Activated T-cell treated with anti-CD3 and anti-CD28 coated beads for 4 hours (primary cell): ENCODE results near the gene SLC26A5.
"Not testable (repeated sequence)": the region's sequence is repeated elsewhere in the genome, so short reads cannot be mapped to it uniquely, and the experiment has no call there.

ENCODE experiments used
- DNase-seq: peaks from one replicate; pipeline ENCODE4 v3.0.0-alpha.2; 2020

Gene SLC26A5

DNA sequence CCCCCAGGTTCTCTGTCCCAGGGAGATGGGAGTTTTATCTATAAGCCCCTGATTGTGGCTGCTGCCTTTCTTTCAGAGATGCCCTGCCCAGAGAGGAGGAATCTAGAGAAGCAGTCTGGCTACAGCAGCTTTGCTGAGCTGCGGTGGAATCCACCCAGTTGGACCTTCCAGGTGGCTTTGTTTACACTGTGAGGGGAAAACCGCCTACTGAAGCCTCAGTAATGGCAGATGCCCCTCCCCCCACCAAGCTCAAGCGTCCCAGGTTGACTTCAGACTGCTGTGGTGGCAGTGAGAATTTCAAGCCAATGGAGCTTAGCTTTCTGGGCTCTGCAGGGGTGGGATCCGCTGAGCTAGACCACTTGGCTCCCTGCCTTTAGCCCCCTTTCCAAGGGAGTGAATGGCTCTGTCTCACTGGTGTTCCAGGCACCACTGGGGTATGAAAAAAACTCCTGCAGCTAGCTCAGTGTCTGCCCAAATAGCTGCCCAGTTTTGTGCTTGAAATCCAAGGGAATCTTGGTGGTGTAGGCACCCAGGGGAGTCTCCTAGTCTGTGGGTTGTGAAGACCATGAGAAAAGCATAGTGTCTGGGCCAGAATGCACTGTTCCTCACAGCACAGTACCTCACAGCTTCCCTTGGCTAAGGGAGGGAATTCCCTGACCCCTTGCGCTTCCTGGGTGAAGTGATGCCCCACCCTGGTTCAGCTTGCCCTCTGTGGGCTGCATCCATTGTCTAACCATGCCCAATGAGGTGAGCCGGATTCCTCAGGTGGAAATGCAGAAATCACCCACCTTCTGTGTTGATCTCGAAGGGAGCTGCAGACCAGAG lies 40.0 kb downstream of the SLC26A5 start:
- DNase-seq: not testable (repeated sequence)

DNA sequence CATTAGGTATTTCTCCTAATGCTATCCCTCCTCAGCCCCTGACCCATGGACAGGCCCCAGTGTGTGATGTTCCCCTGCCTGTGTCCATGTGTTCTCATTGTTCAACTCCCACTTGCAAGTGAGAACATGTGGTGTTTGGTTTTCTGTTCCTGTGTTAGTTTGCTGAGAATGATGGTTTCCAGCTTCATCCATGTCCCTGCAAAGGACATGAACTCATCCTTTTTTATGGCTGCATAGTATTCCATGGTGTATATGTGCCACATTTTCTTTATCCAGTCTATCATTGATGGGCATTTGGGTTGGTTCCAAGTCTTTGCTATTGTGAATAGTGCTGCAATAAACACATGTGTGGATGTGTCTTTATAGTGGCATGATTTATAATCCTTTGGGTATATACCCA lies 46.3 kb downstream of the SLC26A5 start:
- DNase-seq: not testable (repeated sequence)

- DNase-seq: no peak
Observed at GRCh38 chr7:103398483-103399127, 47.4 kb downstream of the SLC26A5 start.

DNA sequence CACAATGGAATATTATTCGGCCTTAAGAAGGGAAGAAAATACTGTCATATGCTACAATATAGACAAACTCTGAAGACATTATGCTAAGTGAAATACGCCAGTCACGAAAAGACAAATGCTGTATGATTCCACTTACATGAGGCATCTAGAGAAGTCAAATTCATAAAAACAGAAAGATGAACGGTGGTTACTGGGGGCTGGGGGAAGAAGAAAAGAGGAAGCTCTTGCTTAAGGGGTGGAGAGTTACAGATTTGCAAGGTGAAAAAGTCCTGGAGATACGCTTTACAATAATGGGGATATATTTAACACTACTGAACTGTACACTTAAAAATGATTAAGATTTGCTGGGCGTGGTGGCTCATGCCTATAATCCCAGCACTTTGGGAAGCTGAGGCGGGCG lies 49.5 kb downstream of the SLC26A5 start:
- DNase-seq: no peak

DNA sequence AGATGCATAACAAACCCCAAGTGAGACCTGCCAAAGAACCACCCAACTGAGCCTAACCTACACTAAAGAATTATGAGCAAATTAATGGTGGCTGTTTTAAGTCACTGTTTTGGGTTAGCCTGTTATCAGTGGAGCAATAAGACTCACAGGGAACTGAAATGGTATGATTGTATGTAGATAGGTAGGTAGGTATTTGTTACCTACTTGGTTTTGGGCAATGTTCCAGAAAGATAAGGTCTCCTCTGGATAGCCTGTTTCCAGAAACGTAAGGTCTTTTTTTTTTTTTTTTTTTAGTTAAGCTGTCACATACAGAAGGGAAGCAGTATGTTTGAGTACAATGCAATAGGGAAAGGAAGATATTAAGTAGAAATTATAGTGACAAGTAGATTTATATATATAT lies 50.9 kb downstream of the SLC26A5 start:
- DNase-seq: no peak

- DNase-seq: no peak
Observed at GRCh38 chr7:103394566-103394965, 51.4 kb downstream of the SLC26A5 start.

- DNase-seq: no peak
Observed at GRCh38 chr7:103391976-103392375, 54.0 kb downstream of the SLC26A5 start.

DNA sequence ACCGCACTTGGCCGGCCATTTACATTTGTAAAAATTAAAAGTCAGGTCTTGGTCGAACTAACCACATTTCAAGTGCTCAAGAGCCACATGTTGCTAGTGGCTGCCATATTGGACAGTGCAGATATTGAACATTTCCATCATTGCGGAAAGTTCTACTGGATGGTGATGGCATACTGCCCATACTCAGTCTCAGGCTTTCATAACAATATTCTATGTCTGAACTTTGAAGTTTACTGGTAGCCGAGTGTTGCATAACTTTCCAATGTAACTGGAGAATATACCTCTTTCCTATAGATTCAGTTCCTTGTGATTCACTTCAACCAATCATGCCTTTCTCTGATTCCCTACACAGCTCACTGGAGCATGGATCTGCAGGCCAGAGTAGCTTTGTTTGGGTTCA lies 54.9 kb downstream of the SLC26A5 start:
- DNase-seq: no peak

GRCh38 chr7:103389263-103389662 lies 56.7 kb downstream of the SLC26A5 start:
- no peak for DNase-seq

DNA sequence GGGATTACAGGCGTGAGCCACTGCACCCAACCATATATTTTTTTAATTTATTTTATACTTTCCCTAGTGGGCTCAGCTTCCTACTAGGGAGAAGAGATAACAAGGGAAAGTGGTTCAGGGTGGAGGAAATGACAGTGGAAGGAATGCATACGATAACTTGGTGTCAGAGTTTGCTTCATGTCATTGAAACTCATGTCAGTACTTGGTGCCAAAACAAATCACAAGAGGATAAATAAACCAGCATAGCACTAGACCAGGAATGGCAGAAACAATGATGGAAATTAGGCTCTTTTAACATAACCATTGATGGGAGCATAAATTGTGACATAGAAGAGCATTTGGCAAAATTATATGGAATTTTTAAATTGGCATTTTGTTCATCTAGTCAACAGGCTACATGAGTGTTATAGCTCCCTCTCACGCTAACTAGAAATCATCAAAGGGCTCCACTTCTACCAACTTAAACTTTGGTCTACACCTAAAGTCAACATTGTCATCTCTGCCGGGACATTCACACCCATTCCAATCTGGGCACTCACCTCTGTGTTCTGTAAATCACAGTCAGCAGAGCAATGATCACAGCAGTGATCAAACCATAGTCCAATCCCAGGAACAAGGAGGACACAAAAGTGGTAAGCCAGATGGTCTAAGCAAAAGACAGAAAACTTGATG lies 57.4 kb downstream of the SLC26A5 start:
- DNase-seq: no peak

- DNase-seq: no peak
Observed at GRCh38 chr7:103387242-103387641, 58.8 kb downstream of the SLC26A5 start.

DNA sequence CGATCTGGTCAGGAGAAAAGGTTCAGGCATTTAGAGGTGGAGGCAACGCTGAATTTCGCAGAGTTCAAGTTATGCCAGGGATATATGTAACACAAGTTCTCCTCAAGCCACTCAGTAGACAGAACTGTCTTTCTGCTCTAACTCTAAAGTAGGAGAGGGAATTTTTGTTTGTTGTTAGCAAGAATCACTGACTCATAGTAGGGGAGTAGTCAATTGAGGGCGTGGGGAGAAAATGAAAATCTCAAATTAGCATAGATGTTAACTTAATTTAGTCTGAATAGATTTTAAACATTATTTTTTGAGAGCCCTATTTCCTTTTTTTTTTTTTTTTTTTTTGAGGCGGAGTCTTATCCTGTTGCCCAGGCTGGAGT lies 64.0 kb downstream of the SLC26A5 start:
- DNase-seq: no peak

GRCh38 chr7:103381280-103382031 lies 64.6 kb downstream of the SLC26A5 start:
- DNase-seq: no peak

DNA sequence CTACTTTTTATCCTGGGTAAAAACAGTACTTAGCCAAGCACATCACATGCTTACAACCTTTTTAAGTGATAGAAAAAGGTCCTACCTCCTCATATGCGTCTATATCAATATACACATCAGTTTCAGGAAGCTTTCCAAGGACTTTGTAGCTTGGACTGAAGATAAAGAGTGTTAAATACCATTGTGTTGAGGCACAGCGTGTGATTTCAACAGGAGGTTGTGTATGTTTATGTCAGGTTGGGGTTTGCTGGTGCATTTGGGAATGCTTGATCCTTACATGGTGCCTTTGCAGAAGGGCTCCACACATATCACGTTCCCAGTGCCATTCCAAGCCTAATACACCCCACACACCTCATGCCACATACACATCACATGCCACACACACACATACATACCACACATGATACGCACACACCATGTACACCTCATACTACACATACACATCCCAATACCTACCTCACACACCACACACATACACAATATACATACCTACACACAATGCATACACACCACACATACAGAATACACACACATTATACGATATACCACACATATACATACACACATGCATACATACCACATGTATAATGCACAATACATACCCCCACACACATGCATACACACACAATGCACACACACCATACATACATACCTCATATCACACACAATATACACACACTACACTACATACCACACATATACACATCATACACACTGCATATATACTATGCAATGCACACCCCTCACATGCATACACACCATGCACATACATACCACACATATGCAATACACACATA lies 65.4 kb downstream of the SLC26A5 start:
- no peak for DNase-seq

DNA sequence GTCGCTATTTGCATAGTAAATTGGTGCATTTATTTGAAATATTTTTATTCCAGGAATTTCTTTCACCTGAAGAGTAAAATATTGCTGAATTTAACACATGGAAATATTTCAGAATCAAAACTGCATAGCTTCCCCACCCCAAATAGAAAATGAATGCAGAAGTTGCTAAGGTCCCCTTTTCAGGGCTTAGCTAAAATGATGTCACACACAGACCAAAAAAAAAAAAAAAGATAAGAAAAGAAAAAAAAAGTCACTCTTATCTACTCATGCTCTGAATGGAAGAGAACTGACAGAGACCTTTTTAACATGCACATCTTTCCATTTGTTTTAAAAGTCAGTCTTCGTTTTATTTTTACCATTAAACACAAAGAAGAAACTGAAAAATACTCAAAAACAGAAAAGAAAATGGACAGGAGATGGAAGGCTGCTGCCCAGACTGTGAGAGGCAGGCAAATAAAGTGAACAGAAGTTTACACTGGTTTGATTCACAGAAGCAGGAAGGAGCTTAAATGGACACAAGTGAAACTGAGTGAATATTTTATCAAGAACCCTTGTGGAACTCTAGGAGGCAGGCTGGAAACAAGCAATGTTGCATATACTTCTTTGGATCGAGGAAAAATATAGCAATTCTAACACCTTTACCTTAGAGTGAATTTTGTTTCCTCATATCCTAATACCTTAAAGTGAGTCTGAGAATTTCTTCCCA lies 66.6 kb downstream of the SLC26A5 start:
- DNase-seq: no peak

DNA sequence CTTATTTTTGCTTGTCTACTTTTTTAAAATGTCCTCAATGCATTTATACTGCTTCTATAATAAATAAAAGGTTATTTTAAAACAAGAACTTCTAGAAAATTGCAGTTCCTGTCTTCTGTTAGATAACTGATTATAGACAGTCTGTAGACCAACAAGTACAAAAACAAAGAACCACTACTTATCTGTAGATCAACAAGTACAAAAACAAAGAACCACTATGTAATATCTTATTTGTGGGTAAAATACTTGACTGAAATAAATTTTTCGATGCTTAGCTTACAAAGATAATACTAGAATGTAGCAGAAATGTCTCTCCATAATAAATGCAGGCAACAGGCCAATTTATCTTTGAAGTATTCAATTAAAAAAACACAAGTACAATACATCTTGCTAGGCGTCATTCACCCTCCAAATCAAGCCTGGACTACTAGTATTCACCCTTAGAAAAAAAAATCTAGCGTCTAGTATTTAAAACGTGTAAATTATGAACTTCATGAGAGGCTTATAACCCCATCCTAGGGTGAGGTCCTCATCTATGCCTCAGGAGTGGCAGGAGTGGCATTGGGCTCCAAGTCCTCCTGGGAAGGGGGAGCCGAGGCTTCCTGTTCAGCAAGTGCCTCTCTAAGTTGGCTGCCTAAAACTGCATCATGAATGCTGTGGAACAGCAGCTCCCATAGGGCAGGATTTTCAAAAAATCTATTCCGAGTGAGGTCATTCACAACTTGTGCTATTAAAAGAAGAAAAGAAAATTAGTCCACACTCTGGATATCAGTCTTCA lies 72.0 kb downstream of the SLC26A5 start:
- DNase-seq: no peak

DNA sequence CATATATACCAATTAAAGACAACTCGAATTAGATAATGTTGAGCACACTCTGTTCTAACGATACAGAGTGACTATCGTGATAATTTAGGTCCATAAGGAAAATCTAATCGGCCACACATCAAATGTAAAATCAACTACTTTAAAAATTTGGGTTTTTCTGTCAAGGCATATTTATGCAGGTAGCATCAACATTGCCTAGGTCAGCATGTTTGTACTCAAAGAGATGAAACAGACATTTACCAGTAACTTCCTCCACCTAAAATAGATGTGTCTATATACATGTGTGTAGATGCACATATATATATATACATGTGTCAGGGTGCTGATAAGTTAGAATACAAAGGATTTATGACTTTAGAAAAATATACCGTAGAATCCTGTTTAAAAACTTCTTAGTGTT lies 76.6 kb downstream of the SLC26A5 start:
- no peak for DNase-seq

DNA sequence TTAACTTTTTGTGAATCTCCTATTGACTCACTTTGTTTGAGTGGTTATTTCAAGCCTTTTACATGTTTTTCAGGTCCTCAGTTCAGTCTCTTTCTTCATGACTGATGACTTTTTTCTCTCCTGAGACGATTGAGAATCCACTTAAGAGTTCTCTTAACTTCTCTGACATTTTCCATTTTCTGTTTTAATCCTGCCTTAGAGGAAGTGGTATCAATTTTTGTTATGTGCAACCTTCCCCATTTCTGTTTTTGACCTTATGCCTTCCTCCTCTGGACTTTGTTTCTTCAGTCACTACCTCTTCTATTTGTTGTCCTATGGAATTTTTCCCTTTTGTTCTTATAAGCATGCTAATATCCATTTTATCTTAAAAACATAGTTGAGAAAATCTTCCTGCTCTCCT lies 96.2 kb downstream of the SLC26A5 start:
- DNase-seq: no peak

DNA sequence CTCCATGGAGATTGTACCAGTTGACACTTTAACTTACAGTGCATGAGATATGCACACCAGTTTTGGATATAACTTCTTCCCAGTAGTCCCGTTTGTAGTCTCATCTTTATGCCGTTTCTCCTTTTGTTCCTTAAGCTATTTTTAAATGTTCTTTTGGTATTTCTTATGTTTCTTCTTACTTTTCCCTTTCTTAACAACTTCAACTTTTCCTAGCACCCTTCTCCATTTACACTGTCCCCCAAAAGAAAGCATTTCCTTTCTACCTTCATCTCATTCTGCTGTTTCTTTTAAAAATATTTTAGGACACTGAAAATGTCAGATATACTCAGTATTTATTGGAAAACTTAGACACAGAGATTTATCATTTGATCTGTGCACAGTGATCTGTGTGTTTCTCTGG lies 97.0 kb downstream of the SLC26A5 start:
- no peak for DNase-seq

GRCh38 chr7:103348452-103348851 lies 97.6 kb downstream of the SLC26A5 start:
- DNase-seq: no peak
